Osteocyte (in vitro differentiated cells): Measurements from ENCODE around the gene GOSR1. TPM values are rescaled to one million over a fixed set of nuclear protein-coding genes. Genes with fewer than 3 reads are reported as not detected.
A peak's percentile ranks its signal among the peaks of the same experiment; 100 is the strongest.

Experiments used
- DNase-seq: peaks from one replicate; pipeline ENCODE4 v3.0.0; 2021; ENCODE audit warnings: mixed read lengths; ENCODE audit not compliant: unreplicated experiment; ENCODE audit errors: extremely low spot score
- H3K27ac Mint-ChIP-seq: one replicate; pipeline ENCODE4 v1.8.0; 2021; ENCODE audit warnings: mild to moderate bottlenecking, mixed read lengths; ENCODE audit not compliant: unreplicated experiment
- H3K27me3 Mint-ChIP-seq: one replicate; pipeline ENCODE4 v1.8.0; 2021; ENCODE audit warnings: mixed read lengths; ENCODE audit not compliant: unreplicated experiment
- H3K36me3 Mint-ChIP-seq: one replicate; pipeline ENCODE4 v1.8.0; 2021; ENCODE audit warnings: mixed read lengths; ENCODE audit not compliant: unreplicated experiment
- H3K4me1 Mint-ChIP-seq: one replicate; pipeline ENCODE4 v1.8.0; 2021; ENCODE audit warnings: mixed read lengths; ENCODE audit not compliant: unreplicated experiment
- H3K4me3 Mint-ChIP-seq: one replicate; pipeline ENCODE4 v1.8.0; 2021; ENCODE audit warnings: mild to moderate bottlenecking, moderate library complexity, mixed read lengths; ENCODE audit not compliant: unreplicated experiment
- H3K9me3 Mint-ChIP-seq: one replicate; pipeline ENCODE4 v1.8.0; 2021; ENCODE audit warnings: mixed read lengths; ENCODE audit not compliant: unreplicated experiment
- total RNA-seq: library from RNA; stranded (reverse); gene quantifications from 2 replicates; pipeline ENCODE4 v1.2.1, GENCODE V29; 2021
- TF ChIP-seq, protein P1 (sequence below): fragments of 200-600 bp; sonication (generic); IDR thresholded peaks from 2 replicates; pipeline ENCODE4 v1.5.0; 2021; ENCODE audit warnings: antibody characterized with exemption, mild to moderate bottlenecking, moderate library complexity

The GOSR1 gene
- total RNA-seq, 1 donor from 2014 or later: 47.3 TPM

GRCh38 chr17:30476726-30477082 lies 504 bp upstream of the GOSR1 start:
- Mint-ChIP-seq H3K4me1 (peaks cover 20% of the 10 kb centered on the region), H3K4me3 (peak overlapping the region; percentile 95), H3K9me3 (no peaks in the 10 kb centered on the region), H3K36me3 (peaks cover 5% of the 10 kb centered on the region), H3K27ac (peak overlapping the region; percentile 98), H3K27me3 (no peaks in the 10 kb centered on the region)
- DNase-seq: no peak
- TF ChIP-seq, protein P1, sequence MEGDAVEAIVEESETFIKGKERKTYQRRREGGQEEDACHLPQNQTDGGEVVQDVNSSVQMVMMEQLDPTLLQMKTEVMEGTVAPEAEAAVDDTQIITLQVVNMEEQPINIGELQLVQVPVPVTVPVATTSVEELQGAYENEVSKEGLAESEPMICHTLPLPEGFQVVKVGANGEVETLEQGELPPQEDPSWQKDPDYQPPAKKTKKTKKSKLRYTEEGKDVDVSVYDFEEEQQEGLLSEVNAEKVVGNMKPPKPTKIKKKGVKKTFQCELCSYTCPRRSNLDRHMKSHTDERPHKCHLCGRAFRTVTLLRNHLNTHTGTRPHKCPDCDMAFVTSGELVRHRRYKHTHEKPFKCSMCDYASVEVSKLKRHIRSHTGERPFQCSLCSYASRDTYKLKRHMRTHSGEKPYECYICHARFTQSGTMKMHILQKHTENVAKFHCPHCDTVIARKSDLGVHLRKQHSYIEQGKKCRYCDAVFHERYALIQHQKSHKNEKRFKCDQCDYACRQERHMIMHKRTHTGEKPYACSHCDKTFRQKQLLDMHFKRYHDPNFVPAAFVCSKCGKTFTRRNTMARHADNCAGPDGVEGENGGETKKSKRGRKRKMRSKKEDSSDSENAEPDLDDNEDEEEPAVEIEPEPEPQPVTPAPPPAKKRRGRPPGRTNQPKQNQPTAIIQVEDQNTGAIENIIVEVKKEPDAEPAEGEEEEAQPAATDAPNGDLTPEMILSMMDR: no peak

GRCh38 chr17:30477774-30478115 lies 537 bp downstream of the GOSR1 start:
- no peak for DNase-seq
- Mint-ChIP-seq H3K36me3 (peaks cover 6% of the 10 kb centered on the region), H3K4me1 (peaks cover 20% of the 10 kb centered on the region), H3K9me3 (no peaks in the 10 kb centered on the region), H3K27me3 (no peaks in the 10 kb centered on the region), H3K27ac (peak overlapping the region; percentile 98), H3K4me3 (peak overlapping the region; percentile 95)
- TF ChIP-seq, protein P1: no peak

DNA sequence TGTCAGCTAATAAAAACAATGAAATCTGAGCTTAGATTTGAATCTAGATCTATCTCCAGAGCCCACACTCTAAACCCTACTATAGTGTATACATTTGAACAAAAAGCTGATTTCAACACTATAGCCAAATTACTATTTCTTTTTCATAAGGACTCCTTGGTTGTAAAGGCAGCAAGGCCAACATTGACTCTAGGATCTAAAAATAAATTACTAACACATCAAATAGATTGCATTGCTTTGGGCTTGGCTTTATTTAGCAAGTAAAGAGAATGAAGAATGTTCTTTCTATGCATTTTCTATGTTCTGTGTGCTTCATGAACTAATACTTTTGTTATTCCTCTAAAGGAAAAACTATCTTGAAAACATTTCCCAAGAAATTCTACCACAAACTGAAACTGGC lies 5.3 kb downstream of the GOSR1 start:
- Mint-ChIP-seq H3K27ac (no peak overlapping the region), H3K4me3 (no peak overlapping the region), H3K9me3 (no peaks in the 10 kb centered on the region), H3K4me1 (peaks cover 12% of the 10 kb centered on the region), H3K36me3 (peaks cover 38% of the 10 kb centered on the region), H3K27me3 (no peaks in the 10 kb centered on the region)
- no peak for DNase-seq
- TF ChIP-seq, protein P1: no peak

DNA sequence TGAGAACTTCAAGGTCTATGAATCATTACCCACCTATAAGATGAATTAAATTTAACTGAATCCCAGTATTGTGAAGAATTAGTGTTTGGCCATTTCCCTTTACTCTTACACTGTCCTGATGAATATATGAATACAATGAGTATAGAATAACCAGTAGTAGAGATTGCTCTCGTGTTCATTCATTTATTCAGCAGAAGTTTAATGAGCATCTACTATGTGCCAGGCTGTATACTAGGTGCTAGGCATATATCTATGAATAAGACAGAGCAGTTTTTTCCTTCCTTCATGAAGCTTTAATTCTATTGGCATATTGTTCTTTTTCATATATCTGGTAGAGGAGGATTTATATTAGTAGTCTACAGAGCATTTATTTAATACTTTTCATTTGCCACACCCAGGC lies 6.0 kb downstream of the GOSR1 start:
- H3K27me3 Mint-ChIP-seq: no peaks in the 10 kb centered on the region
- TF ChIP-seq, protein P1: no peak
- peaks cover 38% of the 10 kb centered on the region for H3K36me3 Mint-ChIP-seq

DNA sequence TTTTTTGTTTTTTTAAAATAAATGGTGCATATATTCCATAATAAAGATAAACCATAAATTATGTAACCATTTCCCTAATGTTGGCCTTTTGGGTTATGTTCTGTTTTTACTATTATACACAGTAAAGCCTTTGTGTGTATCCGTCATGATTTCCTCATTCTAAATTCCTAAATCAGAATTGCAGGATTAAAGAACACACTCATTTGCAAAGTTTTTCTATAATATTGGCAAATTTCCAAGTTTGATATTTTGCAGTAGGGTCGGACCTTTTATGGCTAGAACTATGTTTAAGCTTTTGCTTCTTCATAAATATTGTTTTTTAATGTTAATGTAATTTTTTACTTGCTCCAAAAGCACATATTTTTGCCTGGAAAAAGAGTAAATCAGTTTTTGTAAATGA lies 16.6 kb downstream of the GOSR1 start:
- H3K4me1 Mint-ChIP-seq: no peaks in the 10 kb centered on the region
- peaks cover 58% of the 10 kb centered on the region for H3K36me3 Mint-ChIP-seq
- no peaks in the 10 kb centered on the region for H3K9me3 Mint-ChIP-seq
- H3K4me3 Mint-ChIP-seq: no peak overlapping the region
- H3K27ac Mint-ChIP-seq: no peak overlapping the region
- TF ChIP-seq, protein P1: no peak
- DNase-seq: no peak
- H3K27me3 Mint-ChIP-seq: no peaks in the 10 kb centered on the region

More for the DNA sequence above, 6.0 kb downstream of the GOSR1 start:
- Mint-ChIP-seq H3K27ac (no peak overlapping the region), H3K4me3 (no peak overlapping the region), H3K9me3 (no peaks in the 10 kb centered on the region), H3K4me1 (peaks cover 6% of the 10 kb centered on the region)
- DNase-seq: no peak
